Esophagus muscularis mucosa (tissue), 4 donors: ENCODE data around the gene LRRC8D. TPM values are rescaled to one million over a fixed set of nuclear protein-coding genes. Genes with fewer than 3 reads are reported as not detected.

Source experiments
- DNase-seq: peaks from one replicate; pipeline ENCODE4 v3.0.0-alpha.2; 2017; ENCODE audit errors: extremely low spot score
- H3K27ac ChIP-seq, 4 donors: fragments of 200-600 bp; sonication (generic); replicated peaks in 1 of 4; 1 replicate in 3 of 4; 2 replicates in 1 of 4; pipeline ENCODE4 v1.5.1; 2016 to 2019; ENCODE audit warnings: mild to moderate bottlenecking in 1 of 4
- H3K27me3 ChIP-seq, 4 donors: fragments of 200-600 bp; sonication (generic); one replicate each; pipeline versions ENCODE4 v1.5.1 to v1.6.0; 2016 to 2019
- H3K36me3 ChIP-seq, 4 donors: fragments of 200-600 bp; sonication (generic); one replicate each; pipeline ENCODE4 v1.5.1; 2016 to 2019
- H3K4me1 ChIP-seq, 4 donors: fragments of 200-600 bp; sonication (generic); one replicate each; pipeline ENCODE4 v1.5.1; 2016 to 2019
- H3K4me3 ChIP-seq, 4 donors: fragments of 200-600 bp; sonication (generic); 1 replicate in 2 of 4; 2 replicates in 2 of 4; pipeline ENCODE4 v1.5.1; 2016 to 2019; ENCODE audit warnings: mild to moderate bottlenecking in 4 of 4, moderate library complexity in 1 of 4
- H3K9me3 ChIP-seq, 4 donors: fragments of 200-600 bp; sonication (generic); 1 replicate in 3 of 4; 2 replicates in 1 of 4; pipeline ENCODE4 v1.5.1; 2016 to 2019
- EP300 ChIP-seq: sonication (generic); formaldehyde crosslinking; IDR thresholded peaks from one replicate; pipeline ENCODE4 v1.6.1; 2017; ENCODE audit warnings: antibody characterized with exemption
- POLR2A ChIP-seq: fragments of 450-650 bp; IDR thresholded peaks from one replicate; pipeline ENCODE4 v1.6.1; 2017; ENCODE audit warnings: antibody characterized with exemption, moderate library complexity, mild to moderate bottlenecking, low read depth
- POLR2AphosphoS5 ChIP-seq, 2 donors: sonication (generic); formaldehyde crosslinking; IDR thresholded peaks; one replicate each; pipeline ENCODE4 v1.6.1; 2017; ENCODE audit warnings: antibody characterized with exemption in 2 of 2
- WGBS: methylation state at CpG from one replicate; pipeline ENCODE4 v1.1.5; 2018; 5-methylcytosine and 5-hydroxymethylcytosine counted together
- intact Hi-C: fragments of 100-400 bp; cut with DNase I; formaldehyde crosslinking; loops from one replicate; pipeline ENCODE4 v1.15.1; 2023
- total RNA-seq, 4 donors: library from RNA; depleted of rRNA; stranded (reverse); fragments of >200 nt; gene quantifications; one replicate each; pipeline versions ENCODE4 v1.1.0 to v1.2.1, GENCODE V29; 2016
- TF ChIP-seq, protein P1 (sequence below), 3 experiments: fragments of 200-600 bp in 2 of 3; fragments of 450-650 bp in 1 of 3; sonication (generic) in 2 of 3; IDR thresholded peaks; one replicate each; pipeline ENCODE4 v1.5.1; 2017 to 2019; ENCODE audit warnings: antibody characterized with exemption in 3 of 3, mild to moderate bottlenecking in 2 of 3, moderate library complexity in 1 of 3

LRRC8D gene
- total RNA-seq, 4 donors from 2014 or later = 4.2 to 10.4 (median 6.6) TPM

DNA sequence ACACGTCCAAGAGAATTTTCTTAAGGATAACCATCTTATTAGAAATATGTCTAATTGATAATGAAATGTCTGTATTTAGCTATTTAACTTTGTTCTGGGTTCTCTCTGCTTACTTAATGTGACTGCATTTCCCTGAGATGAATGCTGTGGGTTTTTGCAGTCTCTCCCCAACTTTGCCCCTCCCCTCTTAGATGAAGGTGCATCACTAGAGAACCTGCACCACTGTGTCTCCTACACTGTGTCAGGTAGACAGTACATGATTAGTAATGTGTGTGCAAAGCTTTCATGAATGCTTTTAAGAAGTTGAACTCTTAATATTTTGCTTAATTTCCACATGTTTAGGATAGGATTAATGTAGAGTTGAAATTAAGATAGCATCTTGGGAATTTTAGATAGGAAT lies 51.7 kb downstream of the LRRC8D start:
- peaks cover 8 to 12% (median 12%) of the 10 kb centered on the region in 4 donors for H3K4me1 ChIP-seq
- intact Hi-C loops = no loop called here
- no peaks in the 10 kb centered on the region for H3K27me3 ChIP-seq
- no peak overlapping the region for H3K27ac ChIP-seq
- H3K4me3 ChIP-seq = no peak overlapping the region
- peaks cover 0 to 17% (median 7%) of the 10 kb centered on the region in 4 donors for H3K36me3 ChIP-seq
- no peaks in the 10 kb centered on the region for H3K9me3 ChIP-seq
- TF ChIP-seq, protein P1, sequence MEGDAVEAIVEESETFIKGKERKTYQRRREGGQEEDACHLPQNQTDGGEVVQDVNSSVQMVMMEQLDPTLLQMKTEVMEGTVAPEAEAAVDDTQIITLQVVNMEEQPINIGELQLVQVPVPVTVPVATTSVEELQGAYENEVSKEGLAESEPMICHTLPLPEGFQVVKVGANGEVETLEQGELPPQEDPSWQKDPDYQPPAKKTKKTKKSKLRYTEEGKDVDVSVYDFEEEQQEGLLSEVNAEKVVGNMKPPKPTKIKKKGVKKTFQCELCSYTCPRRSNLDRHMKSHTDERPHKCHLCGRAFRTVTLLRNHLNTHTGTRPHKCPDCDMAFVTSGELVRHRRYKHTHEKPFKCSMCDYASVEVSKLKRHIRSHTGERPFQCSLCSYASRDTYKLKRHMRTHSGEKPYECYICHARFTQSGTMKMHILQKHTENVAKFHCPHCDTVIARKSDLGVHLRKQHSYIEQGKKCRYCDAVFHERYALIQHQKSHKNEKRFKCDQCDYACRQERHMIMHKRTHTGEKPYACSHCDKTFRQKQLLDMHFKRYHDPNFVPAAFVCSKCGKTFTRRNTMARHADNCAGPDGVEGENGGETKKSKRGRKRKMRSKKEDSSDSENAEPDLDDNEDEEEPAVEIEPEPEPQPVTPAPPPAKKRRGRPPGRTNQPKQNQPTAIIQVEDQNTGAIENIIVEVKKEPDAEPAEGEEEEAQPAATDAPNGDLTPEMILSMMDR (IDR thresholded peaks at IDR 0.05) = no peak
- no peak for TF ChIP-seq POLR2AphosphoS5 (IDR thresholded peaks at IDR 0.05)
- TF ChIP-seq EP300 = no peak
- no peak for TF ChIP-seq POLR2A
- WGBS = 53% methylated on average over 1 of the region's 1 CpG
- no peak for DNase-seq

DNA sequence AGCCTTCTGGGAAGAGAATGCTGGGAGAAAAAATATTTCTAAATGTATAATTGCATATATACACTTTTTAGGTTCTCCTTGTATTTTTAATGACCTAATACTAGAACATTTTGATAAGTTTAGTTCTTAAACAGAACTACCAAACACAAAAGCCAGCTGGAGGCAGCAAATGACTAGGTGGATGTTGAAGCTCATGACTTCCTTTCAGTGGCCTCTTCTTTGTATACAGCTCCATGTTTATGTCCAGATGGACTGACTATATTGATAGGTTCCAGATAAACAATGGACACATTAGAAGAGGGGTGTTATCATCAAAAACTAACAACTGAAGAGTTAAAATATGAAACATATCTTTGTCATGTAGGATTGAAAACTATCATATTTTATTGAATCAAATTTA lies 52.5 kb downstream of the LRRC8D start:
- no peak overlapping the region for H3K27ac ChIP-seq
- intact Hi-C loops = no loop called here
- peaks cover 0 to 17% (median 7%) of the 10 kb centered on the region in 4 donors for H3K36me3 ChIP-seq
- TF ChIP-seq, protein P1 (IDR thresholded peaks at IDR 0.05) = no peak
- no peak for TF ChIP-seq POLR2A
- TF ChIP-seq POLR2AphosphoS5 (IDR thresholded peaks at IDR 0.05) = no peak
- TF ChIP-seq EP300 = no peak
- no peaks in the 10 kb centered on the region for H3K27me3 ChIP-seq
- no peak overlapping the region for H3K4me3 ChIP-seq
- no peaks in the 10 kb centered on the region for H3K9me3 ChIP-seq
- peaks cover 12 to 19% (median 16%) of the 10 kb centered on the region in 4 donors for H3K4me1 ChIP-seq
- no peak for DNase-seq

DNA sequence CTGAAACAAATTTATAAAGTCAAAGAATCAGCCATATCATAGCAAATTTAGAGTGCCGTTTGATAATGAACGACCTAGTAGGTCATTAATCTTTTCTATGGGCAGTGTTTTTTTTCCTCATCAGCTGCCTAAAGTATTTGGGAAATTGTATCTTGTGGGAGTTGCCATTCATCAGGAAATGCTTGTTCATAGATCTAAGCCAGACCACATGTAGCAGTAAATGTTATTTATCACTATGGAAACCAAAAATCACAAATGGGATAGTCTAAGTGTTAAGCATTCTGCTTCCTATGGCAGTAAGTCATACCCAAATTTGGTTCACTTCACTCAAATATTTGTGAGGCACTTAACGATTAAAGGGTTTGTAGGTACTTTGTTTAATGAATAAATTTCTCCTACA lies 52.9 kb downstream of the LRRC8D start:
- H3K27ac ChIP-seq = no peak overlapping the region

DNA sequence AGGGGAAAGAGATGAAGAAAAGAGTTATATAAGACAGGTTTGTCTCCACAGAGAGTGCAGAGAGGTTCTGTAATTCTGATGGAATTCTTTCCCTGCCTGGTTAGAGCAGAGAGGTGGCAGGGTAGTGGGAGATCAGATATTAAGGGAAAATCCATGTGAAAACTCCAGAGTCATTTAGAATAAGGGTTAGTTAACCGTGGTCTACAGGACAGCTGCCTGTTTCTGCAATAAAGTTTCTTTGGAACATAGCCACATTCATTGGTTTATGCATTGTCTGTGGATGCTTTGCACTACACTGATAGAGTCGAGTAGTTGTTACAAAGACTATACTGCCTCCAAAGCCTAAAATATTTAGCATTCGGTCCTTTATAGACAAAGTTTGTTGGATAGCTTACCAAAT lies 55.6 kb downstream of the LRRC8D start:
- H3K4me1 ChIP-seq = peaks cover 14 to 20% (median 18%) of the 10 kb centered on the region in 4 donors
- DNase-seq = no peak
- H3K4me3 ChIP-seq = no peak overlapping the region
- H3K9me3 ChIP-seq = no peaks in the 10 kb centered on the region
- intact Hi-C loops = no loop called here
- no peak for TF ChIP-seq POLR2AphosphoS5 (IDR thresholded peaks at IDR 0.05)
- TF ChIP-seq, protein P1 (IDR thresholded peaks at IDR 0.05) = no peak
- H3K27me3 ChIP-seq = no peaks in the 10 kb centered on the region
- no peaks in the 10 kb centered on the region for H3K36me3 ChIP-seq
- 73% methylated on average over 3 of the region's 3 CpGs for WGBS
- H3K27ac ChIP-seq = no peak overlapping the region

More for the DNA sequence above, 52.9 kb downstream of the LRRC8D start:
- H3K27me3 ChIP-seq = no peaks in the 10 kb centered on the region
- no peaks in the 10 kb centered on the region for H3K9me3 ChIP-seq
- no peak for DNase-seq
- WGBS = 15% methylated on average over 3 of the region's 3 CpGs
- TF ChIP-seq EP300 = no peak
- no peak for TF ChIP-seq POLR2AphosphoS5 (IDR thresholded peaks at IDR 0.05)
- H3K36me3 ChIP-seq = peaks cover 0 to 13% (median 7%) of the 10 kb centered on the region in 4 donors
- H3K4me3 ChIP-seq = no peak overlapping the region
- peaks cover 14 to 20% (median 18%) of the 10 kb centered on the region in 4 donors for H3K4me1 ChIP-seq
- intact Hi-C loops = no loop called here

DNA sequence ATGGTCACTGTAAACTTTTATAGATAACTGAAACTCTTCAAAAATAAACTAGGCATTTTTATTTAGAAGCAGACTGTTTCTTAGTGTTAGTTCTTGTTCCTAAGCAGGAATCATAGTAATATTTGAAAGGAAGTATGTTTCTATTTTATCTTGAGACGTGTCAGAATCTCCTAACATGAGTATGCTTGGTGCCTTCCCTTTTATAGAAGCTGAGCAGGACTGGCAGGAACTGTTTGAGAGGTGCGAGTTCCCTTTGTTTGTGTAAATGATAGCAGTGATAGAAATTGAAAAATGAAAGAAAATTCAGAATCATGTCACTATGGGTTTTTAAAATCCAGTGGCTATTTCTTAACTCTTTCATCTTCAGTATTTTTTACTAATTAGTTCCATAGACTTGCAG lies 56.9 kb downstream of the LRRC8D start:
- intact Hi-C loops = no loop called here
- Histone ChIP-seq H3K27me3 (no peaks in the 10 kb centered on the region), H3K36me3 (no peaks in the 10 kb centered on the region), H3K9me3 (no peaks in the 10 kb centered on the region), H3K4me1 (peaks cover 12 to 20% (median 18%) of the 10 kb centered on the region in 4 donors), H3K4me3 (no peak overlapping the region), H3K27ac (no peak overlapping the region)
- WGBS = 34% methylated on average over 2 of the region's 2 CpGs
- DNase-seq = no peak
- TF ChIP-seq POLR2A (no peak), POLR2AphosphoS5 (IDR thresholded peaks at IDR 0.05) (no peak), EP300 (no peak)
- TF ChIP-seq, protein P1 (IDR thresholded peaks at IDR 0.05) = no peak
